ENCODE results near the gene PAPSS1. TPM values are rescaled to one million over a fixed set of nuclear protein-coding genes. Genes with fewer than 3 reads are reported as not detected.

Gene PAPSS1
- total and polyA plus RNA-seq, 3 donors from 2014 or later = 32.8 to 42.4 (median 33.6) TPM

- H3K36me3 ChIP-seq (ENCODE audit: low read depth, missing control alignments) = no peaks in the 10 kb centered on the region
- H3K4me1 ChIP-seq = no peaks in the 10 kb centered on the region
- H3K4me3 ChIP-seq = no peak overlapping the region
- H3K27ac ChIP-seq = no peak overlapping the region
- TF ChIP-seq CTCF (IDR thresholded peaks at IDR 0.05) (no peak), POLR2A (IDR thresholded peaks at IDR 0.05) (no peak)
- no peak for DNase-seq
- intact Hi-C loops (cut with DNase I; ENCODE audit: low total_unique reads) = no loop called here
- H3K27me3 ChIP-seq = no peaks in the 10 kb centered on the region
- no peaks in the 10 kb centered on the region for H3K9me3 ChIP-seq
- 77 to 88% methylated on average over 1 of the region's 1 CpG for WGBS, 2 donors
Observed at GRCh38 chr4:107593230-107593629, 126.8 kb downstream of the PAPSS1 start.

- TF ChIP-seq POLR2A (IDR thresholded peaks at IDR 0.05) = no peak
- TF ChIP-seq CTCF (IDR thresholded peaks at IDR 0.05) = no peak
- WGBS, 2 donors = 56 to 76% methylated on average over 2 of the region's 2 CpGs
- Histone ChIP-seq H3K4me1 (no peaks in the 10 kb centered on the region), H3K9me3 (no peaks in the 10 kb centered on the region), H3K27ac (no peak overlapping the region), H3K36me3 (ENCODE audit: low read depth, missing control alignments) (no peaks in the 10 kb centered on the region), H3K27me3 (no peaks in the 10 kb centered on the region), H3K4me3 (no peak overlapping the region)
- intact Hi-C loops (cut with DNase I; ENCODE audit: low total_unique reads) = no loop called here
- DNase-seq = no peak
Observed at GRCh38 chr4:107592519-107592918, 127.5 kb downstream of the PAPSS1 start.

- intact Hi-C loops (cut with DNase I; ENCODE audit: low total_unique reads) = no loop called here
- H3K27me3 ChIP-seq = no peaks in the 10 kb centered on the region
- H3K27ac ChIP-seq = no peak overlapping the region
- H3K4me3 ChIP-seq = no peak overlapping the region
- DNase-seq = no peak
- TF ChIP-seq CTCF (IDR thresholded peaks at IDR 0.05) = no peak
- TF ChIP-seq POLR2A (IDR thresholded peaks at IDR 0.05) = no peak
- no peaks in the 10 kb centered on the region for H3K9me3 ChIP-seq
- no peaks in the 10 kb centered on the region for H3K4me1 ChIP-seq
- H3K36me3 ChIP-seq (ENCODE audit: low read depth, missing control alignments) = no peaks in the 10 kb centered on the region
Observed at GRCh38 chr4:107589269-107589668, 130.8 kb downstream of the PAPSS1 start.

GRCh38 chr4:107586371-107586770 is 133.7 kb downstream of the PAPSS1 start:
- Histone ChIP-seq H3K36me3 (ENCODE audit: low read depth, missing control alignments) (no peaks in the 10 kb centered on the region), H3K27me3 (no peaks in the 10 kb centered on the region), H3K4me3 (no peak overlapping the region), H3K27ac (no peak overlapping the region), H3K4me1 (no peaks in the 10 kb centered on the region), H3K9me3 (no peaks in the 10 kb centered on the region)
- TF ChIP-seq CTCF (IDR thresholded peaks at IDR 0.05) = no peak
- TF ChIP-seq POLR2A (IDR thresholded peaks at IDR 0.05) = no peak
- WGBS, 2 donors = 69 to 73% methylated on average over 4 of the region's 4 CpGs
- DNase-seq = no peak
- intact Hi-C loops (cut with DNase I; ENCODE audit: low total_unique reads) = no loop called here

- DNase-seq = no peak
- H3K27me3 ChIP-seq = no peaks in the 10 kb centered on the region
- whole genome bisulfite sequencing, 2 donors = 59 to 72% methylated on average over 9 to 13 of the region's 13 CpGs
- TF ChIP-seq POLR2A (IDR thresholded peaks at IDR 0.05) = no peak
- no peaks in the 10 kb centered on the region for H3K9me3 ChIP-seq
- no peak overlapping the region for H3K4me3 ChIP-seq
- H3K36me3 ChIP-seq (ENCODE audit: low read depth, missing control alignments) = no peaks in the 10 kb centered on the region
- intact Hi-C loops (cut with DNase I; ENCODE audit: low total_unique reads) = no loop called here
- H3K4me1 ChIP-seq = no peaks in the 10 kb centered on the region
- H3K27ac ChIP-seq = no peak overlapping the region
Observed at GRCh38 chr4:107579099-107579498, 140.9 kb downstream of the PAPSS1 start.
